DMS53 treated with DMSO at 0.1 percent for 48 hours (cell line): ENCODE data around the gene SF3A2.
A peak's percentile ranks its signal among the peaks of the same experiment; 100 is the strongest.
"Not testable (repeated sequence)": the region's sequence is repeated elsewhere in the genome, so short reads cannot be mapped to it uniquely, and the experiment has no call there.

ENCODE experiments used
- DNase-seq: peaks from one replicate; lab custom pipeline; 2025; ENCODE audit not compliant: unreplicated experiment; lab: John Stamatoyannopoulos, UW

The SF3A2 gene

GRCh38 chr19:2273356-2274184 is 36.9 kb downstream of the SF3A2 start:
- no peak for DNase-seq

- DNase-seq, result no peak
Measured at GRCh38 chr19:2274185-2274711, 37.6 kb downstream of the SF3A2 start.

DNA sequence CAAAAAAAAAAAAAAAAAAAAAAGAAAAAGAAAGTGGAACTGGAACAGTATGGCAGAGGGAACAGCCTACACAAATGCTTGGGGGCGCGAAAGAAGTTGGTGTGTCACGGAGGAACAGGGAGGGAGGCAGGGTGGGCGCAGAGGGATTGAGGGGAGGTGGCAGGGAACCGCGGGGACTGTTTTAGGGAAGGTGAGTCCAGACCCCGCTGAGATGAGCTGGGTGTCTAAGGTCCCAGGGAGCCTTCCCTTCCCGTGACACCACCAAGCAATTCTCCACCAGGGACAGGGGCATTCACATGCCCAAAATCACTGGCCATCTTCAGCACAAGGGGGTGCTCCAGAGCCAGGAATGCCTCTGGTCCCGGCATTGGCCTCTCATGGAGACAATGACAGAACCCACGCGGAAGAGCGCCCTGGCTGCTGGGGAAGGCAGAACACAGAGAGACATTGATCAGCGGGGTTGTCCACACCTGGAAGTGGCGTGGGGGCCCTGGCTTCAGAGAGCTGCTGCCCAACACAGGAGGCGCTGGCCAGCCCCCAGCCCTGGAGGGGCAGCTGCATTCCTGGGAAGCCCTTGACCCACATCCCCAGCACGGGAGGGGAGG is 38.4 kb downstream of the SF3A2 start:
- peak; percentile 22 for DNase-seq

GRCh38 chr19:2275588-2276428 is 39.2 kb downstream of the SF3A2 start:
- no peak for DNase-seq

GRCh38 chr19:2276429-2276986 is 39.9 kb downstream of the SF3A2 start:
- DNase-seq, result no peak

DNA sequence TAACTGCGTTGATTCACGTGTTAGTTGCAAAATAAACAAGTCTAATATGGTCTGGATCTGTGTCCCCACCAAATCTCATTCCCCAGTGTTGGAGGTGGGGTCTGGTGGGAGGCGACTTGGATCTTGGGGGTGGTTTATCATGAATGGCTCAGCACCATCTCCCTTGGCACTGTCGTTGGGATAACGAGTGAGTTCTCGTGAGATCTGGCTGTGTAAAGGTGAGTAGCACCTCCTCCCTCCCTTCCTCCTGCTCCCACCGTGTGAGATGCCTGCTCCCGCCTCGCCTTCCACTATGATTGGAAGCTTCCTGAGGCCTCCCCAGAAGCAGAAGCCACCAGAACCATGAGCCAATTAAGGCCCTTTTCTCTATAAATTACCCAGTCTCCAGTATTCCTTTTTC is 40.5 kb downstream of the SF3A2 start:
- no peak for DNase-seq

DNA sequence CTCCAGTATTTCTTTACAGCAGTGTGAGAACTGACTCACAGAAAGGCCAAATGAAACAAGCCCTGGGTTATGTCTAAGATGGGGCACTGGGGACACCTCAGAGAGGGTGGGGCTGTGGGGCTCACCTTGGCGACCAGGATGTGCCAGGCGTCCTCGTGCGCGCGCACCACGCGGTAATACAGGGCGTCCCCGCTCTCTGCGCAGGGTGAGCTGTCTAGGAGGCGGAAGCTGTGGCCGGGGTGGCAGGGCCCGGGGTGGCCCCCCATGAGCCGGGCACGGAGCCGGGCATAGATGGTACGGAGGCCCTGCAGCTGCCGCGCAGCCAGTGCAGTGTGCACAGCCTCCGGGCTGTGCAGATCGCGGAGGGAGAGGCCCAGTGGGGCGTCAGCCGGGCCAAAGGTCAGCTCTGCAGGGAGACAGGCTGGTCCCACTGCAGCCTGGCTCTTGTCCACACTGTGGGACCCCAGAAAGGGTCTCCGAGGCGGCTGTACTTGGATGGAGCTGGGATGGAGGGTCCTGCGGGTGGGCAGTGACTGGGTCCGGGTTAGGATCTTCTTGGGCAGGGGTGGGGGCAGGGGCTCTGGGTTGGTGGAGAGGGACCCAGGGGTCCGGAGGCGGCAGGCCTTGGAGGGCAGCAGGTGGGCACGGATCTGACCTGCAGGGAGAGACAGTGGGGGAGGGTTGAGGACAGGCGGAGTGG is 42.0 kb downstream of the SF3A2 start:
- no peak for DNase-seq

DNA sequence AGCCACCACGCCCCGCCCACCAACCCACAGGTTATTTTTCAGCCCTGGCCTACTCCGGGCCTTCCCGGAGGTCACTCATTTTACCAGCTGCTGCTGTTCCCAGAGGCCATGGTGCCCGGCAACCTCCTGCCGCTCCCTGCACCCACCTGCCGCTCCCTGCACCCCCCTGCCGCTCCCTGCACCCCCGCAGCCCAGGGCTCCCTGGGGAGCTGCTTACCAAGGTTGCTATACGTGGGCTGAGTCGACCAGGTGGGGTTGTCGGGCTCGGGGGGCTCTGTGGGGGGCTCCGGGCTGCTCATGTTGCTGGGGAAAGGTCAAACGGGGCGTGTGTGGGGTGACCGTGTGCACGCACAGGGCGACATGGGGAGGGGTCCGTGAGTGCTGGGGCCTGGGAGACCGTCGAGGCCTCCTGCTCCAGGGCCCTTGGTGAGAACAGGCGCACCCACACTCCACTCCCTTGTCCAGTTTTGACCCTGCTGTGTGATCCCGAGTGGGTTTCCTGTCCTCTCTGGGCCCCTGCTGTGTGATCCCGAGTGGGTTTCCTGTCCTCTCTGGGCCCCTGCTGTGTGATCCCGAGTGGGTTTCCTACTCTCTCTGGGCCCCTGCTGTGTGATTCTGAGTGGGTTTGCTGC is 44.1 kb downstream of the SF3A2 start:
- no peak for DNase-seq

GRCh38 chr19:2281265-2282061 is 44.8 kb downstream of the SF3A2 start:
- not testable (repeated sequence) for DNase-seq

DNA sequence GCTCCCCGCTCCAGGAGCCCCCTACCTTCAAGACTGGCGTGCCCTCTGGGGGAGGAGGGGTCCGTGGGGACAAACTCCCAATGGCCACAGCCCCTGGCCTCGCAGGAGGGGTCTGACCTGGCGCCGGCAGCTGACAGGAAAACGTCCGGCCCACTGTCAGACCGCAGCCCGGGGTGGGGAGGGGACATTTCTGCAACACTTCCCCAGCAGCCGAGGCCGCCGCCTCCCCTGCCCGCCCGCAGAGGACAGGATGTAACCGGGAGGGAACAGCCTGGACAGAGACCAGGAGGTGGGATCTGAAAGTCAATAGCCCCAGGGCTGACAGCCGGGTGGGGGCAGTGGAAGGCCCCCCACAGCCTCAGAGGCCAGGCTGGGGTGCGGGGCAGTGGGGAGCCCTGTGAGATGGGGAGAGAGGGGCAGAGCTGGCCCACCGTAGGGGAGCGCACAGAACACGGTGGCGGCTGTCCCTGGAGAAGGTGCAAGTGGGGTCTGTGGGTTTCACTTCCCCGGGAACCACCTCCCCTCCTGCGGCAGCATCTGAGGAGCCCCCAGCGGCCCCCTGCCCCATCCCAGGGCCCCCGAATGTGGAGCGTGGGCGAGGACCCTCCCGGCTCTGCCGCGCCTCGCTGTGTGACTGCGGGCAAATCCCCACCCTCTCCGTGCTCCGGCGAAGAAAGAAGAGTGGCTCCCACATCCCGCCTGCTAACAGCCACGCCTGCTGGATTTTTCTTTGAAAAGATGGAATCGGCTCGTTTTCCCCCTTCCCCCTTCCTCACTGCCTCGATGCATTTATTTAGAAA is 45.6 kb downstream of the SF3A2 start, which contains the start of gene PEAK3:
PEAK3 (minus strand) TSS at position 114 of the 800 bp plus-strand sequence. CDS start 1,244 bp downstream, outside the sequence.
- DNase-seq, result no peak

DNA sequence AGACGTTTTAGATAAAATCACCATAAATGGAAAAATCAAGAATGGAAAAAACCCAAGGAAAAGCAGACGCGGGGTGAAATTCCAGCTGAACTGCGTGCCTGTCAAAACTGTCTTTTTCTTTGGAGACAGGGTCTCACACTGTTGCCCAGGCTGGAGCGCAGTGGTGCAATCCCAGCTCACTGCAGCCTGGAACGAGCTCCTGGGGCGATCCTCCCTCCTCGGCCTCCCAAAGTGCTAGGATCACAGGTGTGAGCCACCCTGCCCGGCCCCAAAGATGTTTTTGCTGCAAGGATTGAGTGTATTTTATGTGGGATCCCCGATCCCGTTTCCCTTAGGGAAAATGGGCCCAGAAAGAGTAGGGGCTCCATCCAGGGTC is 46.2 kb downstream of the SF3A2 start:
- no peak for DNase-seq

GRCh38 chr19:2283835-2284507 is 47.3 kb downstream of the SF3A2 start:
- no peak for DNase-seq

DNA sequence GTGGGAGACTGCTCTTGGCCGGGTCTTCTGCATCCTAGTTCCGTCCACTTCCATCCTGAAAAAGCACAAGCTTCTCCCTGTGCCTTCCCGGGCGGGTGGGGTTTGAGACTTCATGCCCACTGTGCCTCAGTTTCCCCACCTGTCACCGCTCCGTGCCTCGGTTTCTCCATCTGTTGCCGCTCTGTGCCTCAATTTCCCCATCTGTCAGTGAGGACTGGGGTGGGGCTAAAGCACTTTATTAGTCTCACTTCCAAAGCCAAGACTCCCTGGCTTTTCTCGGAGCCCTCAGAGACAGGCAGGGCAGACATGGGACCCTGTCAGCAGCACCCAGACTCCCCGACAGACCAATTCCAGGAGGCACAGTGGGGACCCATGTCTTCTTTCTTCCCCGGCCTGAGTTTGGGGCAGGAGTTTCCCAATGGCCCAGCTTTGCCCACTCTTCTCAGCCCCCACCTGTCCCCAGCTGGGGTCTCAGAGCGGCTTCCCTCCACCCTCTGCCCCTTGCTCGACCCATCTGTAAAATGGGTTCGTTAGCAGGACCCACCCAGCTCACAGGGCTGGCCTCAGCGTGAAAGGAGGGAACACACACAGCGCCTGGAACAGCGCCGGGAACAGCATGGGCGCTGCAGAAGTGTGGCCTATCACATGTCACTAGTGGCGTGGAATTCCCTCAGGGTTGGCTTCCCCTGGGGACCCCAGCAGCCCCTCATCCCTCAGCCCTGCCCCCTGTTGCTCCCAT is 49.9 kb downstream of the SF3A2 start:
- DNase-seq, result no peak

GRCh38 chr19:2287585-2288337 is 51.1 kb downstream of the SF3A2 start:
- no peak for DNase-seq

- DNase-seq, result no peak
Measured at GRCh38 chr19:2288338-2288817, 51.8 kb downstream of the SF3A2 start.
